DND-41 (cell line): ENCODE data around the gene NPPB.

Experiments
- EZH2 ChIP-seq: IDR thresholded peaks from 3 replicates; pipeline ENCODE4 v1.6.1; 2012; ENCODE audit warnings: borderline replicate concordance, low read depth, mild to moderate bottlenecking, moderate library complexity, low read length, inconsistent platforms; ENCODE audit not compliant: severe bottlenecking
- TF ChIP-seq, protein P1 (sequence below): IDR thresholded peaks from 2 replicates; pipeline ENCODE4 v1.5.1; 2012; ENCODE audit warnings: borderline replicate concordance, low read length, moderate library complexity, mild to moderate bottlenecking; ENCODE audit not compliant: poor library complexity, severe bottlenecking; ENCODE audit errors: extremely low read depth

DNA sequence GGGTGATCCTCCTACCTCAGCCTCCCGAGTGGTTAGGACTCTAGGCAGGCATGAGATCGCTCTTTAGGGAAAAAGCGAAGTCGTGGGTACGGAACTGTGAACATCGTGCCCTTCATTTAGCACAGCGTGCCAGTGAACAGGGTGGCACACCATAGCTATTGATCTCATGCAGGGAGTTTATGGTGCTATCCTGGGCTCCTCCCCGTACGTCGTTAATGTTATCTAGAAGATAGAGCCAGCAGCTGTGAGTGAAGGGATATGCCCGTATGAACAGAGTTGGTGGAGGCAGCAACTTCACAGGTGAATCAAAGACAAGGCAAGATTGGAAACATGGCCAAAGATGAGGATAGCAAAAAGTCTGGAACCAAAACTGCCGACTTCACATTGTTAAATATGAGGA, 41.6 kb downstream of the NPPB start:
- TF ChIP-seq, protein P1, sequence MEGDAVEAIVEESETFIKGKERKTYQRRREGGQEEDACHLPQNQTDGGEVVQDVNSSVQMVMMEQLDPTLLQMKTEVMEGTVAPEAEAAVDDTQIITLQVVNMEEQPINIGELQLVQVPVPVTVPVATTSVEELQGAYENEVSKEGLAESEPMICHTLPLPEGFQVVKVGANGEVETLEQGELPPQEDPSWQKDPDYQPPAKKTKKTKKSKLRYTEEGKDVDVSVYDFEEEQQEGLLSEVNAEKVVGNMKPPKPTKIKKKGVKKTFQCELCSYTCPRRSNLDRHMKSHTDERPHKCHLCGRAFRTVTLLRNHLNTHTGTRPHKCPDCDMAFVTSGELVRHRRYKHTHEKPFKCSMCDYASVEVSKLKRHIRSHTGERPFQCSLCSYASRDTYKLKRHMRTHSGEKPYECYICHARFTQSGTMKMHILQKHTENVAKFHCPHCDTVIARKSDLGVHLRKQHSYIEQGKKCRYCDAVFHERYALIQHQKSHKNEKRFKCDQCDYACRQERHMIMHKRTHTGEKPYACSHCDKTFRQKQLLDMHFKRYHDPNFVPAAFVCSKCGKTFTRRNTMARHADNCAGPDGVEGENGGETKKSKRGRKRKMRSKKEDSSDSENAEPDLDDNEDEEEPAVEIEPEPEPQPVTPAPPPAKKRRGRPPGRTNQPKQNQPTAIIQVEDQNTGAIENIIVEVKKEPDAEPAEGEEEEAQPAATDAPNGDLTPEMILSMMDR: no peak
- TF ChIP-seq EZH2: no peak
